Cardiac septum (tissue), 1 donor: ENCODE measurements around the gene NOL9. TPM values are rescaled to one million over a fixed set of nuclear protein-coding genes. Genes with fewer than 3 reads are reported as not detected.
"Not testable (repeated sequence)": the region's sequence is repeated elsewhere in the genome, so short reads cannot be mapped to it uniquely, and the experiment has no call there.

Experiments
- DNase-seq: peaks from one replicate; pipeline ENCODE4 v3.0.0-alpha.2; 2020; ENCODE audit warnings: low spot score
- intact Hi-C: fragments of 100-400 bp; cut with DNase I; formaldehyde crosslinking; loops from one replicate; pipeline ENCODE4 v1.14.0; 2022
- total RNA-seq: library from RNA; stranded (reverse); fragmentation: NEBNext Ultra II Directional; extraction: Animal tissue kit (Norgen Biotek cat#: 25700); gene quantifications from one replicate; pipeline ENCODE4 v1.2.1, GENCODE V29; 2021
- donor health status: DM: no; HTN: no; CAD: no.

The NOL9 gene
- total RNA-seq, 1 donor from 2014 or later = 16.5 TPM

DNA sequence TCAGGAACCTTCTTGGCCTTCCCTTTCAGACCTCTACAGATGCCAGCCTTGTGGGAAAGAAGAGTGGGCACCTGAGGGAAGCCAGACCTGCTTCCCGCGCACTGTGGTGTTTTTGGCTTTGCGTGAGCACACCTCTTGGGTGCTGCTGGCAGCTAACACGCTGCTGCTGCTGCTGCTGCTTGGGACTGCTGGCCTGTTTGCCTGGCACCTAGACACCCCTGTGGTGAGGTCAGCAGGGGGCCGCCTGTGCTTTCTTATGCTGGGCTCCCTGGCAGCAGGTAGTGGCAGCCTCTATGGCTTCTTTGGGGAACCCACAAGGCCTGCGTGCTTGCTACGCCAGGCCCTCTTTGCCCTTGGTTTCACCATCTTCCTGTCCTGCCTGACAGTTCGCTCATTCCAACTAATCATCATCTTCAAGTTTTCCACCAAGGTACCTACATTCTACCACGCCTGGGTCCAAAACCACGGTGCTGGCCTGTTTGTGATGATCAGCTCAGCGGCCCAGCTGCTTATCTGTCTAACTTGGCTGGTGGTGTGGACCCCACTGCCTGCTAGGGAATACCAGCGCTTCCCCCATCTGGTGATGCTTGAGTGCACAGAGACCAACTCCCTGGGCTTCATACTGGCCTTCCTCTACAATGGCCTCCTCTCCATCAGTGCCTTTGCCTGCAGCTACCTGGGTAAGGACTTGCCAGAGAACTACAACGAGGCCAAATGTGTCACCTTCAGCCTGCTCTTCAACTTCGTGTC, 24.5 kb upstream of the NOL9 start:
- no peak for DNase-seq
- intact Hi-C loops = loop anchor here (2.0 kb wide), 2 partner anchors 24 to 46 kb away; partner anchors contain the start of genes NOL9, TAS1R1 and THAP3

DNA sequence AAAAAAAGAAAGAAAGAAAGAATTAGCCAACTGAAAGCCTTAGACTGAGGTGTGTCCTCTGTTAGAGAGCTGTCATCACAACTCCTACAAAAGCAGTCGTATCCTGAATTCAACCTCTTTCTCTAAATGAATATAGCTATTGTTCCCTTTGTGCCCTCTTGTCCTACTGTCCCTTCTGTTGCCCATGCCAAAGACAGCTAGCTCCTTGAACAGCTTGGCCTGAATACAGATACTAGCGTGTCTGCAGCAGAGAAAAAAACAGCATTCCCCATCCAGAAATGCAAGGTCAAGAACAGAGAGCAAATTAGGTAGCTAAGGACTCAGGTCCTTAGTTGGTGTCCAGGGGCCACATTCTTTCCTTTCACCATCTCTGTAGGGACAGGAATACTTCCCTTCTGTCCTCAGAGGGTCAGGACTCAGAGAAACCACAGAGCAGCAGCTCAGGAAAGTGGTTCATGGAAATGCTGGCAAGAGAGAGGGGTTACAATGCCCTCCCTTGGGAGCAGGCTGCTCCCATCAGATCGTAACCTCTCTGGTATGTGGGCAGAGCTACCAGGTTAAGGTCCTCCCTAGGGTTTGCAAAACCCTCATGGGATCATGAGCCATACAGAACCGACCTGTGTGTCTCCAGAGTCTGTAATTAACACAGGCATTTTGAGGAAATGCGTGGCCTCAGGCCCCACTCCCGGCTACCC, 23.7 kb upstream of the NOL9 start:
- intact Hi-C loops = loop anchor here (2.0 kb wide), 2 partner anchors 23 to 47 kb away; partner anchors contain the start of genes NOL9, TAS1R1 and THAP3
- DNase-seq = no peak

DNA sequence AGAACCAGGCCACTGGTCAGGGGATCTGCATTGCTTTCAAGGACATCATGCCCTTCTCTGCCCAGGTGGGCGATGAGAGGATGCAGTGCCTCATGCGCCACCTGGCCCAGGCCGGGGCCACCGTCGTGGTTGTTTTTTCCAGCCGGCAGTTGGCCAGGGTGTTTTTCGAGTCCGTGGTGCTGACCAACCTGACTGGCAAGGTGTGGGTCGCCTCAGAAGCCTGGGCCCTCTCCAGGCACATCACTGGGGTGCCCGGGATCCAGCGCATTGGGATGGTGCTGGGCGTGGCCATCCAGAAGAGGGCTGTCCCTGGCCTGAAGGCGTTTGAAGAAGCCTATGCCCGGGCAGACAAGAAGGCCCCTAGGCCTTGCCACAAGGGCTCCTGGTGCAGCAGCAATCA, 20.5 kb upstream of the NOL9 start:
- intact Hi-C loops = no loop called here
- DNase-seq = no peak

DNA sequence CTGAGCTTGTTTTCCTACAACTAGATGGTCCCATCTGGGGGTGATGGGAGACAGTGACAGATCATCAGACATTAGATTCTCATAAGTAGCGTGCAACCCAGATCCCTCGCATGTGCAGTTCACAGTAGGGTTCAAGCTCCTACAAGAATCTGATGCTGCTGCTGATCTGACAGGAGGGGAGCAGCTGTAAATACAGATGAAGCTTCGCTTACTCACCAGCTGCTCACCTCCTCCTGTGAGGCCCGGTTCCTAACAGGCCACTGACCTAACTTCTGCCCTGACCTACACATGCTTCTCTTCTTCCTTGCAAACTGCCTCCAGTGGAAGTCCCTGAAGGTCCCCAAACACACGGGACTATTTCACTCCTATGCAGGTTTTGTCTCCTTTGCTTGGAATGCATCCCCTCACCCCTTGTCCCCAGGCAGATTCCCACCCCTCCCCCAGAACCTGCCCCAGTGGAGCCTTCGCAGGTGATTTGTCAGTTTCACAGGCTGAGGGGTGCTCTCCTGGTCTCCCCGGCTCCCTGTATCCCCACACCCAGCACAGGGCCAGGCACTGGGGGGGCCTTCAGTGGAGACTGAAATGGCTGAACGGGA, 19.8 kb upstream of the NOL9 start:
- intact Hi-C loops = no loop called here
- DNase-seq = no peak

DNA sequence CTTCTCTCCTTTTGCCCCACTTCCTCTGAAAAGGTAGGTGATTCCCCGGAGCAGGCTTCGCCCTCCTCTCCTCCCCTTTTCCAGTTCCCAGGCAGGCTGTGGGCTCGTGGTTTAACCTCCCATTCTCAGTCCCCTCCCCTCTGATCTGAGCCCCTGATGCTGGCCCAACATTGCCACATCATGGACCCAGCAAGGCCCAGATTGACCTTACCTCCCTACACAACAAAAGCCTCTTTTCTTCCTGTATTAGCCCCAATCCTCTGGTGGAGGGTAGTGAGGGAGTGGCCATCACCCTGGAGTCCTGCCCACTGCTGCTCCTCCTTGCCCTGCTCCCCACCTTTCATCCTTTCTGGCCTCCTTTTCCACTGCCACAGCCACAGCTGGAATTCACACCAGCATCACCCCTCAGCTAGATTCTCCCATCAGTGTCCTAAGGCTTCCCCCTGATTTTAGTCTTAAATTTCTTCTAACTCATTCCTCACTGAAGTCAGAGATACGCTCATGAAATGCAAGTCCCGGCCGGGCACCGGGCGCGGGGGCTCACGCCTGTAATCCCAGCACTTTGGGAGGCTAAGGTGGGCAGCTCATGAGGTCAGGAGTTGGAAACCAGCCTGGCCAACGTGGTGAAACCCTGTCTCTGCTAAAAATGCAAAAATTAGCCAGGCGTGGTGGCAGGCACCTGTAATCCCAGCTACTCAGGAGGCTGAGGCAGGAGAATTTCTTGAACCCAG, 18.5 kb upstream of the NOL9 start:
- no peak for DNase-seq
- intact Hi-C loops = no loop called here

DNA sequence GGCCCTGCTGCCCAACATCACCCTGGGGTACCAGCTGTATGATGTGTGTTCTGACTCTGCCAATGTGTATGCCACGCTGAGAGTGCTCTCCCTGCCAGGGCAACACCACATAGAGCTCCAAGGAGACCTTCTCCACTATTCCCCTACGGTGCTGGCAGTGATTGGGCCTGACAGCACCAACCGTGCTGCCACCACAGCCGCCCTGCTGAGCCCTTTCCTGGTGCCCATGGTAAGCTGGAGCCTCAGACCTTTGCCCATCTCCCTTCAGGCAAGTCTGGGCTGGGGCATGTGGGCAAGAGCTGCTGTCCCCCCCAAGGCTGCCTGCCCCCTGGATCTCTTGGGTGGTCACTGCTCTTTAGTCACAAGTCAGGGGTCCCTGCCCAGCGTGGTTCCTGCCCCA, 16.7 kb upstream of the NOL9 start:
- no peak for DNase-seq
- intact Hi-C loops = no loop called here

DNA sequence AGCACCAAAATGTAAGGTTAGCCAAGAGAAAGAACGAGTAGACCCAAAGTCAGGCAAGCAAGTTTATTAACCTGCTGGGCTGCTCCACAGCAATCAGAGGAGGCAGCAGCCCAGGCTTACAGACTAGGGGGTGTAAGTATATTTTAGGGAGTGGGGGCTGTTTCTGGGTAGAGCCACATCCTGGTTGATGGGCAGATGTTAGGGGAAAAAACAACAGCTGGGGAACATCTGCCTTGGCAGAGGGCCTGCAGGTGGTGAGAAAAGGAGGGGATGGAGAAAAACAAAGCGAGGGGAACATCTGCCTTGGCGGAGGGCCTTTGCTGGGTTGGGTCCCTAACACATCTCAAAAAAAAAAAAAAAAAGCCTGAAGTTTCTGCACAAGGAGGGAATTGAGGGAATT, 15.8 kb upstream of the NOL9 start:
- intact Hi-C loops = no loop called here
- DNase-seq = no peak

DNA sequence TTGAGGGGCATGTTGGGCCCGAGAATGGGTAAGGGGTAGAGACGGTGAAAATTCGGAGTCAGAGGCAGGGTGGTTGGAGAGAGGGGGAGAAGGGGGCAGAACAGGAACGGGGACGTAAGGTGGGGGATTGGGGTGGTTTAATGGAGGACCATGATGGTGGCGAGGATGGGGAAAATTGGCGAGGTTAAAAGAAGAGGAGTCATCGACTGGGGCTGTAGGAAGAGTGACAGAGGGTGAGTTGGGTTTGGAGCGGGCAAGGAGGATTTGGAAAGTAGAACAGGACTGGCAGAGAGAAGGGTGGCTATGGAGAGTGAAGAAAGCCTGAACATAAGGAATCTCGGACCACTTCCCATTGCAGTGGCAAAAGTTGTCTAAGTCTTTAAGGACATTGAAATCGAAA, 14.7 kb upstream of the NOL9 start:
- intact Hi-C loops = no loop called here
- DNase-seq = no peak

DNA sequence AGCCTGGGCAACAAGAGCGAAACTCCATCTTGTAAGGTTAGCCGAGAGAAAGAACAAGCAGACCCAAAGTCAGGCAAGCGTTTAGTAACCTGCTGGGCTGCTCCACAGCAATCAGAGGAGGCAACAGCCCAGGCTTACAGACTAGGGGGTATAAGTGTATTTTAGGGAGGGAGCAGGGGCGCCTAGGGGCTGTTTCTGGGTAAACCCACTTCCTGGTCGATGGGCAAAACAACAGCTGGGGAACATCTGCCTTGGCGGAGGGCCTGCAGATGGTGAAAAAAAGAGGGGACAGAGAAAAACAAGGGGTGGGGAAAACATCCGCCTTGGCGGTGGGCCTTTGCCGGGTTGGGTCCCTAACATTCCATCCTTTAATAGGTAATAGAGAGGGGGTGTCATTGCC, 6.0 kb upstream of the NOL9 start:
- no peak for DNase-seq
- intact Hi-C loops = no loop called here

DNA sequence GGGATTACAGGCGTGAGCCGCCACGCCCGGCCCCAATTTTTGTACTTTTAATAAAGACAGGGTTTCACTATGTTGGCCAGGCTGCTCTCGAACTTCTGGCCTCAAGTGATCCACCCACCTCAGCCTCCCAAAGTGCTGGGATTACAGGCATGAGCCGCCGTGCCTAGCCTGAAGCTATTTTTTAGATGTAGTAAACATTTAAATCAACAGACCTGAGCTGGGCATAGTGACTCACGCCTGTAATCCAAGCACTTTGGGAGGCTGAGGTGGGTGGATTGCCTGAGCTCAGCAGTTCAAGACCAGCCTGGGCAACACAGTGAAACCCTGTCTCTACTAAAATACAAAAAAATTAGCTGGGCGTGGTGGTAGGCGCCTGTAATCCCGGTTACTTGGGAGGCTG, 4.8 kb upstream of the NOL9 start:
- DNase-seq, intact Hi-C loops: not testable (repeated sequence)

DNA sequence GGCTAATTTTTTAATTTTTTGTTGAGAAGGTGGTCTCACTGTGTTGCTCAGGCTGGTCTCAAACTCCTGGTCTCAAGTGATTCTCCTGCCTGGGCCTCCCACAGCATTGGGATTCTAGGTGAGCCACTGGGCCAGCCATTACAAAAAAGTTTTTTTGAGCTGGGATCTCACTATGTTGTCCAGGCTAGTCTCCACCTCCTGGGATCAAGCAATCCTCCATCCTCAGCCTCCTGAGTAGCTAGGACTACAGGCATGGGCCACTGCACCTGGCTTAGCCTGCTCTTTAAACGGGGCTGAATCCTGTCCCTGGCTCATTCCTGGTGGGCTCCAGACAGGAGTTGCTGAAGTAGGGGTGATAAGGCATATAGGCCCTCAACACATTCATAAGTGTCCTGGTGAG, 3.3 kb upstream of the NOL9 start:
- intact Hi-C loops = no loop called here
- DNase-seq = no peak

DNA sequence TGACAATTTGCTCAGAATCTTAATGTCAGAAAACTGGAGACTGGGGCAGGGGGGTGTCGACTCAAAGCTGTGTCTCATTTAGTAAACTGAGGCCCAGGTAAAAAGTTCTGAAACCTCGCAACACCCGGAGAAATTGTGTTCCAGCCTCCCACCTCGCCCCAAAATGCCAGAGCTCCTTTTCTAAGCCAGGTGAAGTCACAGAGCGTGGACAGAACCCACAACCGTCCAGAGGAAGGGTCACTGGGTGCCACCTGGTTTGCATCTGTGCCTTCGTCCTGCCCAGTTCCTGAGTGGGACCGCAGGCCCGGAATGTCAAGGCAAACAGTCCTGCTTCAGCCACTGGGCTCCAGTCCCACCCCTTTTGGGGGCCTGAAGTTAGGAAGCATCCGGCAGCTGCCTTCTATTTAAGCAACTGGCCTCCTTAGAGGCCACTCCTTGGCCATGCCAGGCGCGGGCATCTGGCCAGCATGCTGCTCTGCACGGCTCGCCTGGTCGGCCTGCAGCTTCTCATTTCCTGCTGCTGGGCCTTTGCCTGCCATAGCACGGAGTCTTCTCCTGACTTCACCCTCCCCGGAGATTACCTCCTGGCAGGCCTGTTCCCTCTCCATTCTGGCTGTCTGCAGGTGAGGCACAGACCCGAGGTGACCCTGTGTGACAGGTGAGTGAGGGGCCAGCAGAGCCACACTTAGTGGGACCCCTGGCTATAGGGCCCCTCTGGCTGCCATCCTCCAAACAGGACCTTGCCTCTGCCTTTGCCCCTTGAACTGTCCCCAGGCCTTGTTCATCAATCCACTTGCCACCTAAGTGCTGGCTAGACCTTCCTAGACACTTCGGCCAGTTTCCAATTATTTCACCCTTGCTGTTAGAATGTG, 830 bp upstream of the NOL9 start, which contains the start of gene TAS1R1:
Gene TAS1R1, plus strand, starts transcription at position 401 of the 872 bp plus-strand sequence. Its CDS starts 67 bp downstream, at position 468.
- intact Hi-C loops = loop anchor here (1.0 to 2.0 kb wide), 4 partner anchors 24 to 146 kb away; partner anchors contain the start of genes DNAJC11, THAP3 and ZBTB48
- peak; percentile 76 for DNase-seq

DNA sequence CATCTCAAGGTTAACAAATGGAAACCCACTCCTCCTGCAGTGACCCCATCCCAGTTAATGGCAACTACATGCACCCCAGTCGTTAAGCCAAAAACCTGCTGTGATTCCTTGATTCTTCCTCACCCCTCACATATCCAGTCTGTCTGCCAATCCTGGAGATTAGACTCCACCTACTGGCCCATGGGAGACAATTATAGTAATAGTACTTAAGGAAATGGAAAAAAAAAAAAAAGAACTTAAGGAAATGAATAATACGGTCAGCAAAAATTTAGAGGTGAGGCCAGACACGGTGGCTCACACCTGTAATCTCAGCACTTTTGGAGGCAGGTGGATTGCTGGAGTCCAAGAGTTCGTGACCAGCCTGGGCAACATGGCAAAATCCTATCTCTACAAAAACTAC, 7.0 kb downstream of the NOL9 start:
- intact Hi-C loops = no loop called here
- no peak for DNase-seq

DNA sequence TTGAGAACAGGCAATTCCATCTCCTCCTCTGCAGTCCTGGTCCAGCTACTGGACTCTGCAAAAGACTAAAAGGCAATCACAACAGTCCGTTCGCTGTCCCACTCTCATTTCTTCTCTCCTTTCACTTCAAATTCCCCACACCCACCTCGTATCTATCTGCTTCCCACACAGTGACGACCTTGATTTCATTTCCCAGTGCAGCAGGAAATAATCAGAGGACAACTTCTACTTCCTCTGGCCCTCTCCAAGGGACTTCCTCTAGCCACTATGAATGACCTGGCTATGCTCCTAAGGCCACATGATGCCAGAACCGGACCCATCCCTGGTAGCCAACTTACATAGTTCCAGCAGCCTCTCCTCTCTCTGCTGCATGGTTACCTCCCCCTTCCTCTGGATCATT, 8.0 kb downstream of the NOL9 start:
- no peak for DNase-seq
- intact Hi-C loops = no loop called here

DNA sequence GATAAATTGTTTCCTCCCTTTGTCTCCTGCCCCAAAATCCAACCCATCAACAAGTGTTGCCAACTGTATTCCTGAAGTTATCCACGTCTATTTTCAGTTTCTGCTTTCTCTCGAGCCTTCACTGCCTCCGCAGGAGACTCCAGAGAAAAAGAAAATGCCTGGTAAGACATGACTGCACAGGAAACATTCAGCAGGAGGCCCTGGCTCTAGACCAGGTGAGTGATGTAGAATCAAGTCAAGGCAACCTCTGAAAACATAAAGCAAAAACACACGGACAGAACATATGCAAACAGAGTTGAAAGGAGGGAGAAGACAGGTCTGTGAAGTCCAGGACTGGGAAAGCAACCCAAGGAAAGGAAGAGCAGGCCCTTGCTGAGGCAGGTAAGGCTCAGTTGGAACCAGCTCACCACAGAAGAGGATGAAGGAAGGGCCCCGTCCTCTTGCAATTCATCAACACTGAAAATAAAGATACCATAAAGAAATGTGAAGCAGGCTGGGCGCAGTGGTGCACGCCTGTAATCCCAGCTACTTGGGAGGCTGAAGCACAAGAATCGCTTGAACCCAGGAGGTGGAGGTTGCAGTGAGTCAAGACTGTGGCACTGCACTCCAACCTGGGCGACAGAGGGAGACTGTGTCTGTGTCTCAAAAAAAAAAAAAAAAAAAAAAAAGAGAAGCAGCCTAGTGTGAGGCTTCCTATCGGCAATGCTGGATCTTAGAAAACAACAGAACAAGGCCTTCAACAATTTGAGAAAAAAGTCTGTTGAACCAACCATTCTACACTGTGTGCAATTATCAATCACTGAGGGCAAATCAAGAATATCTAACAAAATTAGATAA, 8.8 kb downstream of the NOL9 start:
- intact Hi-C loops = no loop called here
- no peak for DNase-seq

DNA sequence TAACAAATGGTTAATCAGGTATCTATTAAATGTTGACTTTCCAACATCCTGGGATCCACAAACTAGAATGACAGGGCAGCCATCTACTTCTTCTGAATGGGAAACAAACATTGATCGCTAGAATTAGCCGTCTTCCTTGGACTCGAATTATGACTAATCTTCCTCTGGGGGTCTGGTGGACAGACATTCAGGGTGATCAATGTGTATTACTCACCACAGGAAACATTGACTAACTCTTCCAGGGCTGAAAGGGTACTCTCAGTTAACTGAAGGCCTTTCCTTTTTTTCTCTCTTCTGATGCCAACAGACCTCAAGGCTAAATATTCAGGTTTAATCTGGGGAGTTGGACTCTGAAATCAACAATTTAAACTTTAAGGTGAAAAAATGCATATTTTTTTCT, 9.5 kb downstream of the NOL9 start:
- DNase-seq = no peak
- intact Hi-C loops = no loop called here

DNA sequence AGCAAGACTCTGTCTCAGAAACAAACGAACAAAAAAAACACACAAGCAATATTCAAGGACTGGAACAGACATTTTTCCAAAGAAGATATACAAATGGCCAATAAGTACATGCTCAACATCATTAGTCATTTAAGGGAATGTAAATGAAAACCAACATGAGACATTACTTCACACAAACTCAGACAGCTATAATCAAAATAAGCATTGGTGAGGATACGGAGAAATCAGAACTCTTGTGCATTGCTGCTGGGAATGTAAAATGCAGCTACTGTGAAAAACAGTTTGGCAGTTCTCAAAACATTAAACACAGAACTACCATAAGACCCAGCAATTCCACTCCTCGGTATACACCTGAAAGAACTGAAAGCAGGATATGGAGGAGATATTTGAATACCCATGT, 15.4 kb downstream of the NOL9 start:
- intact Hi-C loops = no loop called here
- no peak for DNase-seq

DNA sequence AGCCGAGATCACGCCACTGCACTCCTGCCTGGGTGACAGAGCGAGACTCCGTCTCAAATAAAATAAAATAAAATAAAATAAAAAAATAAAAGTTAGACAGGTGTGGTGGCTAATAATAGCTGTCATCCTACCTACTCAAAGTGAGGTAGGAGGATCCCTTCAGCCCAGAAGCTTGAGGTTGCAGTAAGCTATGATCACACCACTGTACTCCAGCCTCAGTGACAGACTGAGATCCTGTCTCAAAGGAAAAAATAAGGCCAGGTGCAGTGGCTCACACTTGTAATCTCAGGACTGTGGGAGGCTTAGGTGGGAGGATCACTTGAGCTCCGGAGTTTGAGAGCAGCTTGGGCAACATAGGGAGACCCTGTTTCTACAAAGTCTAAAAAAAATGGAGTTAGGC, 18.0 kb downstream of the NOL9 start:
- intact Hi-C loops = no loop called here
- no peak for DNase-seq
